Astrocyte (in vitro differentiated cells and primary cell): ENCODE data around the gene TMPRSS7. TPM values are rescaled to one million over a fixed set of nuclear protein-coding genes. Genes with fewer than 3 reads are reported as not detected.

Experiments used
- DNase-seq: peaks from one replicate; pipeline ENCODE4 v3.0.0-alpha.2; 2010; ENCODE audit warnings: low read depth
- FAIRE-seq: peaks from 2 replicates; lab custom pipeline; 2011; peaks lifted over from hg19 to GRCh38; lab: Jason Lieb, UNC
- H2AFZ ChIP-seq: 2 replicates; pipeline ENCODE4 v1.6.0; 2012; ENCODE audit warnings: low read depth, low read length, inconsistent platforms
- H3K27ac ChIP-seq: 2 replicates; pipeline ENCODE4 v1.5.1; 2011; ENCODE audit warnings: low read depth, low read length, inconsistent platforms
- H3K27me3 ChIP-seq: 2 replicates; pipeline ENCODE4 v1.6.0; 2011; ENCODE audit warnings: low read length, inconsistent platforms; ENCODE audit not compliant: insufficient read depth
- H3K36me3 ChIP-seq: 2 replicates; pipeline ENCODE4 v1.5.1; 2011; ENCODE audit warnings: low read length, inconsistent platforms; ENCODE audit not compliant: insufficient read depth
- H3K4me1 ChIP-seq: 2 replicates; pipeline ENCODE4 v1.5.1; 2011; ENCODE audit warnings: low read length, inconsistent platforms; ENCODE audit not compliant: insufficient read depth
- H3K4me2 ChIP-seq: 2 replicates; pipeline ENCODE4 v1.6.0; 2012; ENCODE audit warnings: low read length, inconsistent platforms
- H3K4me3 ChIP-seq: 2 replicates; pipeline ENCODE4 v1.5.1; 2011; ENCODE audit warnings: low read depth, mild to moderate bottlenecking, low read length, inconsistent platforms; ENCODE audit not compliant: insufficient read depth
- H3K79me2 ChIP-seq: 2 replicates; pipeline ENCODE4 v1.6.0; 2012; ENCODE audit warnings: mild to moderate bottlenecking, low read length, inconsistent platforms; ENCODE audit not compliant: insufficient read depth
- H3K9ac ChIP-seq: 2 replicates; pipeline ENCODE4 v1.6.0; 2012; ENCODE audit warnings: mild to moderate bottlenecking, low read length, inconsistent platforms
- H3K9me3 ChIP-seq: 2 replicates; pipeline ENCODE4 v1.5.1; 2012; ENCODE audit warnings: low read depth, mild to moderate bottlenecking, low read length, inconsistent platforms; ENCODE audit not compliant: insufficient read depth
- H4K20me1 ChIP-seq: 2 replicates; pipeline ENCODE4 v1.6.0; 2012; ENCODE audit warnings: low read length, inconsistent platforms; ENCODE audit not compliant: insufficient read depth
- H3K27ac Mint-ChIP-seq: one replicate; pipeline ENCODE4 v1.8.0; 2021; ENCODE audit warnings: mild to moderate bottlenecking, mixed read lengths; ENCODE audit not compliant: unreplicated experiment
- H3K27me3 Mint-ChIP-seq: one replicate; pipeline ENCODE4 v1.8.0; 2021; ENCODE audit warnings: low read depth, mixed read lengths; ENCODE audit not compliant: unreplicated experiment
- H3K36me3 Mint-ChIP-seq: one replicate; pipeline ENCODE4 v1.8.0; 2021; ENCODE audit warnings: low read depth, mixed read lengths; ENCODE audit not compliant: unreplicated experiment
- H3K4me1 Mint-ChIP-seq: one replicate; pipeline ENCODE4 v1.8.0; 2021; ENCODE audit warnings: low read depth, mixed read lengths; ENCODE audit not compliant: unreplicated experiment
- H3K4me3 Mint-ChIP-seq: one replicate; pipeline ENCODE4 v1.8.0; 2021; ENCODE audit warnings: mild to moderate bottlenecking, moderate library complexity, mixed read lengths; ENCODE audit not compliant: unreplicated experiment
- H3K9me3 Mint-ChIP-seq: one replicate; pipeline ENCODE4 v1.8.0; 2021; ENCODE audit warnings: mild to moderate bottlenecking, mixed read lengths; ENCODE audit not compliant: unreplicated experiment
- EZH2 ChIP-seq: IDR thresholded peaks from 2 replicates; pipeline ENCODE4 v1.6.1; 2012; ENCODE audit warnings: mild to moderate bottlenecking, low read length, inconsistent platforms; ENCODE audit not compliant: insufficient read depth
- total RNA-seq: library from RNA; stranded (reverse); gene quantifications from 2 replicates; pipeline ENCODE4 v1.2.1, GENCODE V29; 2021
- TF ChIP-seq, protein P1 (sequence below): IDR thresholded peaks from 2 replicates; pipeline ENCODE4 v1.5.1; 2011; ENCODE audit warnings: low read depth, mild to moderate bottlenecking, inconsistent platforms, low read length, moderate library complexity; ENCODE audit not compliant: insufficient read depth

TMPRSS7 gene
- total RNA-seq, 1 donor from 2014 or later, result not detected

DNA sequence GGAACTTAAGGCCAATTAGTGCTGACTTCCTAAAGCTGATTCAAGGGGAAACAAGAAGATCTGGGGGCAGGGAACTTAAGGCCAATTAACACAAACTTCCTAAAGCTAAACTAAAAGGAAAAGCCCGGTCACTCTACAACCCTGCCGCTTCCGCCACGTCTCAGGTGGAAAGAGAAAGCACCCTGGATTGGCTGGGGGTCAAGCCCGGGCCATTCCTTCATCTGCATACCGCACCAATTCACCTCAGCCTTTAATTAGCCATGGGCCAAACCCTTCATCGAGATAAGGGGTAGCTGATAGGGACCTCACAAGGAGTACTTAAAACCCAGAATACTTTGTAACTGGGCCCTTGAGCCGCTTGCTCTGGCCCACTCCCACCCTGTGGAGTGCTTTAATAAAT, 14.4 kb downstream of the TMPRSS7 start:
- Histone ChIP-seq H3K4me1 (no peaks in the 10 kb centered on the region), H3K27me3 (no peaks in the 10 kb centered on the region), H3K27ac (no peak overlapping the region), H3K9ac (no peak overlapping the region), H3K36me3 (no peaks in the 10 kb centered on the region), H3K9me3 (no peaks in the 10 kb centered on the region), H3K4me3 (no peak overlapping the region), H3K4me2 (no peak overlapping the region), H4K20me1 (no peaks in the 10 kb centered on the region), H2AFZ (no peak overlapping the region), H3K79me2 (no peaks in the 10 kb centered on the region)
- Mint-ChIP-seq H3K9me3 (no peaks in the 10 kb centered on the region), H3K4me1 (peaks cover 9% of the 10 kb centered on the region), H3K4me3 (no peak overlapping the region), H3K27ac (no peak overlapping the region), H3K36me3 (no peaks in the 10 kb centered on the region), H3K27me3 (no peaks in the 10 kb centered on the region)
- FAIRE-seq, result no peak
- TF ChIP-seq EZH2, result no peak
- TF ChIP-seq, protein P1, sequence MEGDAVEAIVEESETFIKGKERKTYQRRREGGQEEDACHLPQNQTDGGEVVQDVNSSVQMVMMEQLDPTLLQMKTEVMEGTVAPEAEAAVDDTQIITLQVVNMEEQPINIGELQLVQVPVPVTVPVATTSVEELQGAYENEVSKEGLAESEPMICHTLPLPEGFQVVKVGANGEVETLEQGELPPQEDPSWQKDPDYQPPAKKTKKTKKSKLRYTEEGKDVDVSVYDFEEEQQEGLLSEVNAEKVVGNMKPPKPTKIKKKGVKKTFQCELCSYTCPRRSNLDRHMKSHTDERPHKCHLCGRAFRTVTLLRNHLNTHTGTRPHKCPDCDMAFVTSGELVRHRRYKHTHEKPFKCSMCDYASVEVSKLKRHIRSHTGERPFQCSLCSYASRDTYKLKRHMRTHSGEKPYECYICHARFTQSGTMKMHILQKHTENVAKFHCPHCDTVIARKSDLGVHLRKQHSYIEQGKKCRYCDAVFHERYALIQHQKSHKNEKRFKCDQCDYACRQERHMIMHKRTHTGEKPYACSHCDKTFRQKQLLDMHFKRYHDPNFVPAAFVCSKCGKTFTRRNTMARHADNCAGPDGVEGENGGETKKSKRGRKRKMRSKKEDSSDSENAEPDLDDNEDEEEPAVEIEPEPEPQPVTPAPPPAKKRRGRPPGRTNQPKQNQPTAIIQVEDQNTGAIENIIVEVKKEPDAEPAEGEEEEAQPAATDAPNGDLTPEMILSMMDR, result no peak
- no peak for DNase-seq

- no peaks in the 10 kb centered on the region for H3K9me3 ChIP-seq
Measured at GRCh38 chr3:112053229-112053628, 18.7 kb downstream of the TMPRSS7 start.

GRCh38 chr3:112056451-112056929, 22.0 kb downstream of the TMPRSS7 start:
- Mint-ChIP-seq H3K4me1 (peaks cover 18% of the 10 kb centered on the region), H3K27me3 (no peaks in the 10 kb centered on the region), H3K9me3 (no peaks in the 10 kb centered on the region), H3K27ac (peak overlapping the region; percentile 2), H3K4me3 (no peak overlapping the region), H3K36me3 (no peaks in the 10 kb centered on the region)
- peak; percentile 39 for FAIRE-seq
- H3K4me1 ChIP-seq, result peaks cover 14% of the 10 kb centered on the region
- H3K9me3 ChIP-seq, result no peaks in the 10 kb centered on the region
- peak overlapping the region; percentile 7 for H3K27ac ChIP-seq
- no peaks in the 10 kb centered on the region for H3K36me3 ChIP-seq
- H4K20me1 ChIP-seq, result no peaks in the 10 kb centered on the region
- no peaks in the 10 kb centered on the region for H3K27me3 ChIP-seq
- H3K4me2 ChIP-seq, result peak overlapping the region; percentile 48
- H3K4me3 ChIP-seq, result no peak overlapping the region
- H3K79me2 ChIP-seq, result no peaks in the 10 kb centered on the region
- TF ChIP-seq, protein P1, result no peak
- TF ChIP-seq EZH2, result no peak
- no peak overlapping the region for H2AFZ ChIP-seq
- peak; percentile 88 for DNase-seq
- peak overlapping the region; percentile 31 for H3K9ac ChIP-seq

More at GRCh38 chr3:112053229-112053628, 18.7 kb downstream of the TMPRSS7 start:
- no peak overlapping the region for H3K4me3 Mint-ChIP-seq
- no peak overlapping the region for H3K4me2 ChIP-seq
- no peak overlapping the region for H3K27ac Mint-ChIP-seq
- no peak for DNase-seq
- H3K4me1 ChIP-seq, result peaks cover 7% of the 10 kb centered on the region
- no peaks in the 10 kb centered on the region for H4K20me1 ChIP-seq
- H3K36me3 Mint-ChIP-seq, result no peaks in the 10 kb centered on the region
- H3K27me3 Mint-ChIP-seq, result no peaks in the 10 kb centered on the region
- peaks cover 11% of the 10 kb centered on the region for H3K4me1 Mint-ChIP-seq
- H3K9me3 Mint-ChIP-seq, result no peaks in the 10 kb centered on the region
- FAIRE-seq, result no peak
- no peak overlapping the region for H3K9ac ChIP-seq
- no peak overlapping the region for H3K4me3 ChIP-seq
- no peak for TF ChIP-seq EZH2
- TF ChIP-seq, protein P1, result no peak
- no peaks in the 10 kb centered on the region for H3K27me3 ChIP-seq
- H3K36me3 ChIP-seq, result no peaks in the 10 kb centered on the region
- H2AFZ ChIP-seq, result no peak overlapping the region
- H3K27ac ChIP-seq, result no peak overlapping the region
- H3K79me2 ChIP-seq, result no peaks in the 10 kb centered on the region
